ENCODE measurements around the gene ZNHIT2.

DNA sequence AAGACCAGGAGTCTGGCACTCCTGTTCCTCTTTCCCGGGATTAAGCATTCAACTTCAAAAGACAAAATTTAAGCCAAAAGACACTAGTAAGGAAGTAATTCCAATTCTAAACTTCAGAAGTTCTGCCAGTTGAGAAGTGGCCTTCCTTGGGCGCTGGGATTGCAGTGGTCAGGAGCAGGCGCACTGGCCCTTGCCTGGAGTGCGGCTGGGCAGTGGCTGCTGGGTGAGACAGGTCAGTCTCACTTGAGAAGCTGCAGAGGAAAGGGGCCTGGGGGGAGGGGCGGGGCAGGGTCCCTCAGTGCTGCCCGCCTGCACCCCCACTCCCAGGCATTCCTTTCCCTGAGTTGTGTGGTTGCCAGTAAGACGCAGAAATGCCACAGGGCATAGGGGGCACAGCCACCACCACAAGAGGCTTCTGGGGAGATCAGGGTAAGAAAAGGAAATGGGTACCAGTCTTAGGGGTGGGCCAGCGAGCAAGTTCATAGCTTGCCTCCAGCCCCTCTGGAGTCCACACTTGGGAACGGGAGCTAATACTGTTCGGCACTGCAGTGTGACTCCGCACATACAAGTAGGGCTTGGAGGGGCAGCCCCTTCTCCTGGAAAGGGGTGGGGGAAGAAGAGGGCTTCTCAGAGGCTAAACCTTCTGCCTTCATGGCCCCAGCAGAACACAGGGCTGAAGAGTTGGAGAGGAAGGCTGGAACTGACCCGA is 10.1 kb upstream of the ZNHIT2 start:
- no peak for TF ChIP-seq CTCF (IDR thresholded peaks at IDR 0.05; ENCODE audit: low read depth, low read length, poor library complexity, severe bottlenecking)
- no peak for TF ChIP-seq EZH2phosphoT487 (IDR thresholded peaks at IDR 0.05; ENCODE audit: borderline replicate concordance, low read length)
